NCI-H128 (cell line): ENCODE measurements around the gene CLDND1.

ENCODE experiments used
- DNase-seq: peaks from one replicate; lab custom pipeline; 2025; ENCODE audit not compliant: unreplicated experiment; lab: John Stamatoyannopoulos, UW

The CLDND1 gene

GRCh38 chr3:98519351-98519750, 3.4 kb downstream of the CLDND1 start:
- DNase-seq: no peak

- no peak for DNase-seq
Observed at GRCh38 chr3:98518816-98519215, 3.9 kb downstream of the CLDND1 start.

GRCh38 chr3:98514948-98515347, 7.8 kb downstream of the CLDND1 start:
- no peak for DNase-seq

GRCh38 chr3:98513736-98514135, 9.0 kb downstream of the CLDND1 start:
- no peak for DNase-seq

GRCh38 chr3:98513091-98513511, 9.6 kb downstream of the CLDND1 start:
- DNase-seq: no peak

- DNase-seq: no peak
Observed at GRCh38 chr3:98512576-98512975, 10.1 kb downstream of the CLDND1 start.

- DNase-seq: no peak
Observed at GRCh38 chr3:98508582-98508981, 14.1 kb downstream of the CLDND1 start.

GRCh38 chr3:98504539-98504938, 18.2 kb downstream of the CLDND1 start:
- no peak for DNase-seq

- no peak for DNase-seq
Observed at GRCh38 chr3:98501863-98502576, 20.7 kb downstream of the CLDND1 start.

GRCh38 chr3:98501270-98501669, 21.4 kb downstream of the CLDND1 start:
- DNase-seq: no peak

GRCh38 chr3:98500019-98500418, 22.7 kb downstream of the CLDND1 start:
- DNase-seq: no peak

- no peak for DNase-seq
Observed at GRCh38 chr3:98497381-98497780, 25.3 kb downstream of the CLDND1 start, which contains the start of gene OR5K2. TSS of gene OR5K2 (plus strand) at chr3:98497681. CDS start at chr3:98497681, 0 bp downstream.

GRCh38 chr3:98483626-98484025, 39.1 kb downstream of the CLDND1 start:
- DNase-seq: no peak

- no peak for DNase-seq
Observed at GRCh38 chr3:98482717-98483482, 39.8 kb downstream of the CLDND1 start.
